Stomach smooth muscle (tissue), 2 donors: ENCODE results near the gene RAD18.

Source experiments
- H3K27ac ChIP-seq: one replicate; pipeline ENCODE4 v1.7.0; 2013; ENCODE audit warnings: mild to moderate bottlenecking, low read length, inconsistent platforms
- H3K27me3 ChIP-seq, 2 donors: one replicate each; pipeline ENCODE4 v1.7.0; 2013; ENCODE audit warnings: low read length in 2 of 2; ENCODE audit not compliant: insufficient read depth in 2 of 2, control insufficient read depth in 1 of 2
- H3K36me3 ChIP-seq, 2 donors: one replicate each; pipeline ENCODE4 v1.7.0; 2013; ENCODE audit warnings: low read length in 2 of 2; ENCODE audit not compliant: control insufficient read depth in 2 of 2, insufficient read depth in 2 of 2
- H3K4me1 ChIP-seq: one replicate; pipeline ENCODE4 v1.7.0; 2013; ENCODE audit warnings: low read length; ENCODE audit not compliant: control insufficient read depth, insufficient read depth
- H3K4me3 ChIP-seq, 2 donors: one replicate each; pipeline ENCODE4 v1.7.0; 2013; ENCODE audit warnings: low read length in 2 of 2
- H3K9ac ChIP-seq, 2 donors: one replicate each; pipeline ENCODE4 v1.7.0; 2013; ENCODE audit warnings: low read length in 2 of 2, mild to moderate bottlenecking in 1 of 2
- H3K9me3 ChIP-seq, 2 donors: one replicate each; pipeline ENCODE4 v1.7.0; 2013; ENCODE audit warnings: low read length in 2 of 2; ENCODE audit not compliant: control insufficient read depth in 2 of 2
- donor health status: healthy.
- donor health status: Pancreatic carcinoma.

The RAD18 gene

GRCh38 chr3:8994226-8994625 lies 31.0 kb upstream of the RAD18 start:
- Histone ChIP-seq H3K27ac (no peak overlapping the region), H3K9ac (no peak overlapping the region), H3K4me1 (peaks cover 9% of the 10 kb centered on the region), H3K27me3 (no peaks in the 10 kb centered on the region), H3K4me3 (no peak overlapping the region), H3K36me3 (no peaks in the 10 kb centered on the region), H3K9me3 (no peaks in the 10 kb centered on the region)

DNA sequence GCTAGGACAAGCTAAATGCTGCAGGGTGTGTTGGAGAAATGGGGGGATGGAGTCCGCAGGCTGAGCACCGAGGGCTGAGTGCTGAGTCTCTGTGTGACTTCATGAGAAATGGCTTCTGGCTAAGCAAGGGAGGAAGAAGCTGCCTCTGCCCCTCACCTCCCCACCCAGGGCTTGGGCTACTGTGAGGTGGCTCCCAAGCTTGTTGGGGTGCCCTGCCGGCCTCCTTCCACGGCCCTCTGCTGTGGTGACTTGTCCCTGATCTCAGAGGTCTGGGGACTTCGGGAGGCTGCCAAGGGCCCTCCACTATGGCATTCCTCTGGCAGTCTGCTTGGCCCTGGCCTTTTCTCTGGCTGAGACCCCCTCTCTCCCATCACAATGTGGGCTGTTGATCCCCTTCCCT lies 30.1 kb upstream of the RAD18 start:
- Histone ChIP-seq H3K4me1 (peaks cover 9% of the 10 kb centered on the region), H3K9me3 (no peaks in the 10 kb centered on the region), H3K27me3 (no peaks in the 10 kb centered on the region), H3K36me3 (no peaks in the 10 kb centered on the region), H3K27ac (no peak overlapping the region), H3K4me3 (no peak overlapping the region), H3K9ac (no peak overlapping the region)

- no peak overlapping the region for H3K4me3 ChIP-seq
- no peaks in the 10 kb centered on the region for H3K36me3 ChIP-seq
- no peak overlapping the region for H3K9ac ChIP-seq
- no peak overlapping the region for H3K27ac ChIP-seq
- no peaks in the 10 kb centered on the region for H3K9me3 ChIP-seq
- H3K27me3 ChIP-seq = no peaks in the 10 kb centered on the region
- peaks cover 9% of the 10 kb centered on the region for H3K4me1 ChIP-seq
These were observed 29.6 kb upstream of the RAD18 start for GRCh38 chr3:8992854-8993253.

DNA sequence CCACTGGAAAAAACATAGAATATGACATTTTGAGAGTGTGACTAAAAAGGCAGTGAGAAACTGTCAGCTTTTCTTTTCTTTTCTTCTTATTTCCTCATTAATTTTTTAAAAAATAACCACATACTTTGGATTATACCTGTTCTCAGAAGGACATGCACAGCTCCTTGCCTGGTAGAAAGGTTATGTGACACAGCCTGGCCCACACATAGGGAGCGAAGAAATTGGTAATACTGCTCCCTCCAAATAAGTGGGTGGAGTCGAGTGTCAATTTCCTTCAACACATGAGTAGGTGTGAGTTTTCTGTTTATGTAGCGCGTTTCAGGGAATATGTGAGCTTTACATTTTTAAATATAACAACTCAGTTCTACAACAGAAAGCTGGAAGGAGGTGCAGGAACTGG lies 28.9 kb upstream of the RAD18 start:
- Histone ChIP-seq H3K9ac (no peak overlapping the region), H3K4me3 (no peak overlapping the region), H3K36me3 (no peaks in the 10 kb centered on the region), H3K9me3 (no peaks in the 10 kb centered on the region), H3K27ac (no peak overlapping the region), H3K4me1 (peaks cover 8% of the 10 kb centered on the region), H3K27me3 (no peaks in the 10 kb centered on the region)

DNA sequence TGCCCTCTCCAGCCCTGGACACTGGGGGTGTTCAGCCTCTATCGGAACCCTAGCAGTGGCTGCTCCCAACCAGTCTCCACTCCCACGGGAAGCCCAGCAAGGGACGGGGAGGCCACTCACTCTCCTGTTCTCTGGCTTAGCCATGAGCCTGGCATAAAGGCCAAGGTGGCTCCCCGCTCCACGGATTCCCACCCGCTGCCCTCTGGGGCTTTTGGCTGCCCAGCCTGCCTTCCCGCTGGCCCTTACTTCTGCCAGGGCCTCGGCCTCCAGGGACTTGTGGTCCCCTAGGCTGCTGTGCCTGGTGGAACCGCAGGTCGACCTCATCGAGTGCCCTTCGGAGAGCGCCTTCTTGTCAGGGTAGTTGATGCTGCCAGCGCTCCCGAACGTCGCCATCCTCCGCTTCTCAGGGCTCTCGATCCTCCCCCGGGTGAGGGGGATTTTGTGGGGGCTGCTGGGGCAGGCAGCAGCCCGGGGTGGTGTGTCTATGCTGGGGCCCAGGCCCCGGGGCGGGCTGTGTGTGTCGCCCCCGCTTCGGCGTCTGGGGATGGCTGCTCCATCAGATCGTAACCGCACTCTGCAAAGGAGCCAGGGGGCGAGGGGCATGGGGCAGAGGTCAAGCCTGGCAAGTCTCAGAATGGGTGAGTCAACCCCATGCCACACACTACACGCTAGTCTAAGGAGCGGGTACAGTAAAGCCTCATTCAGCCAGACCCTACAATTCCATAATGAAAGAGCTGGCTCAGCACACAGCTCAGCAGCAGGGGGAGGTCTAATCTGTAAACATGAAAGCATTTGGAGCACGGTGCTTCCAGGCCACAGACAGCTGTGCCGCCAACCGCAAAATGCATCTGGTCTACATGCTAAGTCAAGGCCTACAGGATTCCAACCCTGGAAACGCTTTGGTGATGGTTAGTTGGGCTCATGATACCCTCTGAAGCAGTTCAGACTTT lies 27.3 kb upstream of the RAD18 start:
- Histone ChIP-seq H3K36me3 (no peaks in the 10 kb centered on the region), H3K9me3 (no peaks in the 10 kb centered on the region), H3K27me3 (no peaks in the 10 kb centered on the region), H3K4me3 (no peak overlapping the region), H3K9ac (no peak overlapping the region), H3K4me1 (no peaks in the 10 kb centered on the region), H3K27ac (no peak overlapping the region)

- Histone ChIP-seq H3K9me3 (no peaks in the 10 kb centered on the region), H3K9ac (no peak overlapping the region), H3K27ac (no peak overlapping the region), H3K4me3 (no peak overlapping the region), H3K27me3 (no peaks in the 10 kb centered on the region), H3K36me3 (no peaks in the 10 kb centered on the region), H3K4me1 (no peaks in the 10 kb centered on the region)
These were observed 25.7 kb upstream of the RAD18 start for GRCh38 chr3:8988791-8989558.

GRCh38 chr3:8988384-8988655 lies 25.0 kb upstream of the RAD18 start:
- H3K4me3 ChIP-seq = no peak overlapping the region
- H3K9me3 ChIP-seq = no peaks in the 10 kb centered on the region
- H3K27me3 ChIP-seq = no peaks in the 10 kb centered on the region
- no peak overlapping the region for H3K27ac ChIP-seq
- H3K36me3 ChIP-seq = no peaks in the 10 kb centered on the region
- no peak overlapping the region for H3K9ac ChIP-seq
- no peaks in the 10 kb centered on the region for H3K4me1 ChIP-seq

DNA sequence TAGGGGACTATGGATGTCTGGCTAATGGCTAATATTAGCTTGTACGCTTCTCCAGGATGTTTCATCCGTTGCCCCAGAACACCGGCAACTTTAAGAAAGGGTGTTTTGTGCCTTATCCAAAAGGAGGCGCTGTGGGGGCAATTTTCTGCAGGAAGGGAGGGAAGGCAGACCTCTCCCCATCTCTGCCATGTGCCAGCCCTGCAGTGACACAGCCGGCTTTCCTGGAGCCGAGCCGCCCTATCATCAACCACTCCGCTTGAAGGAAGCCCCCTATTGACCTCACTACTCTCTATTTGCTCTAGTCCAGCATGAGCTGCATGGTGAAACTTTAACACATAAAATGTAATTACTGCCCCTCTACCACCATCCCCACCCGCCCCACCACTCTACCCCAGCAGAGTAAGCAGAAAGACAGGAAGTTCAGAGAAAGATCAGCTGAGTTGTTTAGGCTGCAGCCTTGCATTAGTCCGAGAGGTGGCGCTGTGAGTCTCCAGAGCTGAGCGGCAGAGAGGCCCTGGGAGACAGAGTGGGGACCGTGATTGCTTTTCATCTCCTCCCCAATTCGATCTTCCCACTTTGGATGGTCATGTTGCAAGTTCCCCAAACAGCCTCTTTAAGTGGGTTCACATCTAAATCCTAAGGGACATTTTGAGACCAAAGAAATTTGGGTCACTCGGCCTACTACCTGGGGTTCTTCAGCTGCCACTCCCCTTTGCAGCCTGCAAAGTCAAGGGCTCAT lies 24.5 kb upstream of the RAD18 start:
- H3K27me3 ChIP-seq = no peaks in the 10 kb centered on the region
- H3K27ac ChIP-seq = no peak overlapping the region
- no peaks in the 10 kb centered on the region for H3K4me1 ChIP-seq
- H3K4me3 ChIP-seq = no peak overlapping the region
- no peaks in the 10 kb centered on the region for H3K36me3 ChIP-seq
- no peaks in the 10 kb centered on the region for H3K9me3 ChIP-seq
- no peak overlapping the region for H3K9ac ChIP-seq

DNA sequence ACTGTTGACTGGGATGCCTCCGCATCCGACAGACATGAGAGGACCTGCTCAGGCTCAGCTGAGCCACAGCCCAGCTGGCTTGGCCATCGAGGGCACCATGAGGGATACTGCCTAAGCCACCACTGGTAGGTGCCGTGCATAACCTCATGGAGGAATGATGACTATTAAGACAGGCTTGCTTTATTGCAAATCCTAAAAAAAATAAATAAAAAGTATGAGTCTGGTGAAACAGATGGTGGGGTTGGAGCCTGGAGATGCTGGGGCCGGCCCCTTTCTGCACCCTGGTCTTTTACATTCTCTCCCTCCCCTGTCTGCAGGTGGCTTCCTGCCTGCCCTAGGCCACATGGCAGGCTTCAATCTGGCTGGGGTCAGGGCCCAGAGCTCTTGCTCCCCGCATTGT lies 24.0 kb upstream of the RAD18 start:
- H3K27me3 ChIP-seq = no peaks in the 10 kb centered on the region
- H3K9me3 ChIP-seq = no peaks in the 10 kb centered on the region
- H3K36me3 ChIP-seq = no peaks in the 10 kb centered on the region
- no peaks in the 10 kb centered on the region for H3K4me1 ChIP-seq
- no peak overlapping the region for H3K27ac ChIP-seq
- no peak overlapping the region for H3K9ac ChIP-seq
- H3K4me3 ChIP-seq = no peak overlapping the region

- H3K36me3 ChIP-seq = no peaks in the 10 kb centered on the region
- H3K27ac ChIP-seq = no peak overlapping the region
These were observed 23.5 kb upstream of the RAD18 start for GRCh38 chr3:8986741-8987140.

More at GRCh38 chr3:8986741-8987140, 23.5 kb upstream of the RAD18 start:
- no peak overlapping the region for H3K9ac ChIP-seq
- peaks cover 0 to under 1% of the 10 kb centered on the region in 2 donors for H3K27me3 ChIP-seq
- H3K4me3 ChIP-seq = no peak overlapping the region
- H3K9me3 ChIP-seq = no peaks in the 10 kb centered on the region
- H3K4me1 ChIP-seq = no peaks in the 10 kb centered on the region
